ENCODE data around the gene PRODH. TPM values are rescaled to one million over a fixed set of nuclear protein-coding genes. Genes with fewer than 3 reads are reported as not detected.
A peak's percentile ranks its signal among the peaks of the same experiment; 100 is the strongest.
"Not testable (repeated sequence)": the region's sequence is repeated elsewhere in the genome, so short reads cannot be mapped to it uniquely, and the experiment has no call there.

The PRODH gene
- total and polyA plus RNA-seq, 7 donors: 1.6 to 52.6 (median 11.3) TPM

DNA sequence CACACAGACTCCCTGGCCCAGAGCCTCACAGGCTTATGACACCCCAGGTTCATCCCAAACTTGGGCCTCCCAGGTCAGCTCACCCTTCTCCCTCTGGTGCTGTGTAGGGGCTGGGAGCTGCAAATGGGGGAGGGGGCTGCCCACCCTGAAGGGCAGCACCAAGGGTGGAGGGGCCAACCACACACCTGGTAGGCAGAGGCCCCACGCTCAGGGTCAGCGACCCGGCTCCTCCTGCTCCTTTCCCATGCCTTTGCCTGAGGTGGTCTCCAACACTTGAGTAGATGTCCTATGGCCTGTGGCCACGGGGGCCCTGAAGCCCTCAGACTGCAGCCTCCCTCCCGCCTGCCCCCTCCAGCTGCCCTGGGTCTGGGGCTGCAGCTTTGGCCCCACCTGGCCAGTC is 26.5 kb downstream of the PRODH start:
- Histone ChIP-seq H3K4me1 (no peaks in the 10 kb centered on the region), H3K4me3 (no peak overlapping the region), H3K36me3 (ENCODE audit: insufficient read depth in 1 of 2, low read depth in 1 of 2) (no peaks in the 10 kb centered on the region), H3K9me3 (no peaks in the 10 kb centered on the region), H3K27ac (no peak overlapping the region), H3K27me3 (ENCODE audit: insufficient read depth in 3 of 3, low read length in 2 of 3) (no peaks in the 10 kb centered on the region)
- ATAC-seq (no peak), DNase-seq (no peak)
- intact Hi-C loops (cut with DNase I): no loop called here
- WGBS, 3 donors: 88% methylated on average over 3 of the region's 5 CpGs; no CpG with 5 or more reads in 2 of the 3 donors
- TF ChIP-seq CTCF (IDR thresholded peaks at IDR 0.05): no peak

DNA sequence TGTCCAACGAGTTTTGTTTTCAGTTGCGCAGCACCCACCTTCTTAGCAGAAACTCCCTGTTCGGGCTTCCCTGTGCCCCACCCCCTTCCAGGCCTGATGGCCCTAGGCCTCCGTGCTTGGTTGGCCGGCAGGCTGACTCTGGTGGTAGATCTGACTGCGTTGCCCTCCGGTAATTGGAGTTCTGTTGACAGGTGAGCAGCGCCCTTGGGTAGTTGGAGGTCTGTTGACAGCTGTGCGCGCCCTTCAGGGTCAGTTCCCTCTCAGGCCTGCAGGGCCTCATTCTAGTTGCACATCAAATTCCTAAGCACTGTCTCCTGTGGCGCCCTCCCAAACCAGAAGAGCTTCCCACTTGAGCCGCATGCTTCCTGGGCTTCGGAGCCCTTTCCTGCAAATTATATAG is 29.2 kb downstream of the PRODH start:
- ATAC-seq (peak; percentile 60 to 75 (median 68)), DNase-seq (peak in 1 of 2 donors; percentile 11)
- intact Hi-C loops (cut with DNase I): no loop called here
- no peak for TF ChIP-seq CTCF (IDR thresholded peaks at IDR 0.05)
- no peaks in the 10 kb centered on the region for H3K4me1 ChIP-seq
- H3K9me3 ChIP-seq: no peaks in the 10 kb centered on the region
- H3K27me3 ChIP-seq (ENCODE audit: insufficient read depth in 3 of 3, low read length in 2 of 3): no peaks in the 10 kb centered on the region
- H3K4me3 ChIP-seq: no peak overlapping the region
- H3K27ac ChIP-seq: no peak overlapping the region
- 14 to 32% methylated on average over 5 to 7 of the region's 13 CpGs; no CpG with 5 or more reads in 1 of the 3 donors for WGBS, 3 donors
- no peaks in the 10 kb centered on the region for H3K36me3 ChIP-seq (ENCODE audit: insufficient read depth in 1 of 2, low read depth in 1 of 2)

- intact Hi-C loops (cut with DNase I); DNase-seq; H3K27me3 ChIP-seq (ENCODE audit: insufficient read depth in 3 of 3, low read length in 2 of 3); H3K27ac ChIP-seq; H3K4me3 ChIP-seq; H3K9me3 ChIP-seq; H3K4me1 ChIP-seq; H3K36me3 ChIP-seq (ENCODE audit: insufficient read depth in 1 of 2, low read depth in 1 of 2): not testable (repeated sequence)
- no CpG with 5 or more reads among the region's 36 CpGs for WGBS, 3 donors
- ATAC-seq: peak in 2 of 4 donors; percentile 36 to 40
Measured at GRCh38 chr22:18906410-18906745, 29.7 kb downstream of the PRODH start.

DNA sequence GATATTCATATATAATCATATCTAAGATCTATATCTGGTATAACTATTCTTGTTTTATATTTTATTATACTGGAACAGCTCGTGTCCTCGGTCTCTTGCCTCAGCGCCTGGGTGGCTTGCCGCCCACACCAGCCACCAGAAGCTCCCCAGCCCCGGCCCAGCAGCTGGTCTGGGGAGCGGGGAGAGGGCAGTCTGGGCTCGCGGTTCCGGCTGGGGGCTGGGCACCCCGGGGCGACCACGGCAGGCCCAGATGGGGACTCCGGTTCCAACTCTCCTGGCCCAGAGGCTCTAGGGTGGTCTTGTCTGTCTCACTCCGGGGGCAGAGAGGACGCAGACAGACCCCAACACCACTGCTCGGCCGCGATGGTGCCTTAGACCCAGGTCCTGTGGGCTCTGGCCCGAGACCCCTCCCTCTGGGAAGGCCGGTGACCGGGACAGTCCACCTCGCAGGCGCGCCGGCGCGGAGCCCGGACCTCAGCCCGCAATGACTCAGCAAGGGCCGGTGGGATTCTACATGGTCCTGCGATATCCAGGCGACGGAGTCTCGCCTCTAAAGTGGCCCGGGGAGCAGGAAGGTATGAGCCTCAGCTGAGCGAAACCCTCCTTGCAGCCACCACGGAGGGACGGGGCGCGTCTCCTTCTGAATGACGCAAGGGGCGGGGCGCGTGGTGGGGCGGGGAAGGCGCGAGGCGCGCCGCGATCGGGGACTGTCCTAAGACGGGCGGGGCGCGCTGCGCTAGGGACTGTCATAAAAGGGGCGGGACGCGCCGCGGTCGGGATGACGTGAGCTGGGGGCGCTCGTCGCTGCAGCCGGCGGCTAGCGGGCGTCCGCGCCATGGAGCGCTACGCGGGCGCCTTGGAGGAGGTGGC is 30.3 kb downstream of the PRODH start, which contains the start of gene DGCR6:
TSS of gene DGCR6 (plus strand) at position 781 of the 870 bp plus-strand sequence. CDS start at position 836, 55 bp downstream.
- H3K27me3 ChIP-seq (ENCODE audit: insufficient read depth in 3 of 3, low read length in 2 of 3): no peaks in the 10 kb centered on the region
- DNase-seq (peak; percentile 7 to 22), ATAC-seq (peak; percentile 91 to 95 (median 92))
- no peak for TF ChIP-seq CTCF (IDR thresholded peaks at IDR 0.05)
- intact Hi-C loops (cut with DNase I): no loop called here
- H3K9me3 ChIP-seq: no peaks in the 10 kb centered on the region
- WGBS, 3 donors: 6% methylated on average over 7 of the region's 77 CpGs; no CpG with 5 or more reads in 2 of the 3 donors
- H3K4me1 ChIP-seq: no peaks in the 10 kb centered on the region
- H3K36me3 ChIP-seq (ENCODE audit: insufficient read depth in 1 of 2, low read depth in 1 of 2): no peaks in the 10 kb centered on the region
- H3K27ac ChIP-seq: no peak within 1 kb of the TSS
- H3K4me3 ChIP-seq: no peak within 1 kb of the TSS

DNA sequence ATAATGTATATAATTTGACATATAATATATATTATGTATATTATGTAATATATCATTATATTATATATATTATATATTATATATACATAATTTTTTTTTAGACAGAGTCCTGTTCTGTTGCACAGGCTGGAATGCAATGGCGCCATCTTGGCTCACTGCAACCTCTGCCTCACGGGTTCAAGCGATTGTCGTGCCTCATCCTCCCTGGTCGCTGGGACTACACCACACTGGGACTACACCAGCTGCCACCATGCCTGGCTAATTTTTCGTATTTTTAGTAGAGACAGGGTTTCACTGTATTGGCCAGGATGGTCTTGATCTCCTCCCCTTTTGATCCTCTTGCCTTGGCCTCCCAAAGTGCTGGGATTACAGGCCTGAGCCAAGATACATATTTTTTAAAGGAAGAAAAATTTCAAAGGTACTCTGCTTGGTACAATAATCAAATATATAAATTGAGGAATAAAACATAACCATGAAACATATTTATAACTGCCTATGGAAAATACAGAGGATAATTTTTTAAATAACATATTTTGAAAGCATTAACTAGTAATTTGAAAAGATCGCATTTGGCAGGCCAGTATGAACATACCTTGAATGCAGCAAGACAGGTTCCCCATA is 39.9 kb downstream of the PRODH start:
- DNase-seq: peak; percentile 10 to 47
- H3K27ac ChIP-seq; H3K4me3 ChIP-seq; H3K9me3 ChIP-seq; H3K4me1 ChIP-seq; intact Hi-C loops (cut with DNase I); ATAC-seq; H3K36me3 ChIP-seq (ENCODE audit: insufficient read depth in 1 of 2, low read depth in 1 of 2); H3K27me3 ChIP-seq (ENCODE audit: insufficient read depth in 3 of 3, low read length in 2 of 3): not testable (repeated sequence)
- whole genome bisulfite sequencing, 3 donors: 57 to 79% (median 67%) methylated on average over 5 to 6 of the region's 7 CpGs

DNA sequence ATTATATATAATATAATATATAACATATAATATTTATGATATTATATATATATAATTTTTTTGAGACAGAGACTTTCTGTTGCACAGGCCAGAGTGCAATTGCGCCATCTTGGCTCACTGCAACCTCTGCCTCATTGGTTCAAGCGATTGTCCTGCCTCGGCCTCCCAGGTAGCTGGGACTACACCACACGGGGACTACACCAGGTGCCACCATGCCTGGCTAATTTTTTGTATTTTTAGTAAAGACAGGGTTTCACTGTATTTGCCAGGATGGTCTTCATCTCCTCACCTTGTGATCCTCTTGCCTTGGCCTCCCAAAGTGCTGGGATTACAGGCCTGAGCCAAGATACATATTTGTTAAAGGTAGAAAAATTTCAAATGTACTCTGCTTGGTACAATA is 42.3 kb downstream of the PRODH start:
- H3K4me1 ChIP-seq; H3K27ac ChIP-seq; intact Hi-C loops (cut with DNase I); H3K9me3 ChIP-seq; H3K36me3 ChIP-seq (ENCODE audit: insufficient read depth in 1 of 2, low read depth in 1 of 2); DNase-seq; H3K4me3 ChIP-seq; H3K27me3 ChIP-seq (ENCODE audit: insufficient read depth in 3 of 3, low read length in 2 of 3); ATAC-seq: not testable (repeated sequence)
- WGBS, 3 donors: no CpG with 5 or more reads among the region's 4 CpGs

DNA sequence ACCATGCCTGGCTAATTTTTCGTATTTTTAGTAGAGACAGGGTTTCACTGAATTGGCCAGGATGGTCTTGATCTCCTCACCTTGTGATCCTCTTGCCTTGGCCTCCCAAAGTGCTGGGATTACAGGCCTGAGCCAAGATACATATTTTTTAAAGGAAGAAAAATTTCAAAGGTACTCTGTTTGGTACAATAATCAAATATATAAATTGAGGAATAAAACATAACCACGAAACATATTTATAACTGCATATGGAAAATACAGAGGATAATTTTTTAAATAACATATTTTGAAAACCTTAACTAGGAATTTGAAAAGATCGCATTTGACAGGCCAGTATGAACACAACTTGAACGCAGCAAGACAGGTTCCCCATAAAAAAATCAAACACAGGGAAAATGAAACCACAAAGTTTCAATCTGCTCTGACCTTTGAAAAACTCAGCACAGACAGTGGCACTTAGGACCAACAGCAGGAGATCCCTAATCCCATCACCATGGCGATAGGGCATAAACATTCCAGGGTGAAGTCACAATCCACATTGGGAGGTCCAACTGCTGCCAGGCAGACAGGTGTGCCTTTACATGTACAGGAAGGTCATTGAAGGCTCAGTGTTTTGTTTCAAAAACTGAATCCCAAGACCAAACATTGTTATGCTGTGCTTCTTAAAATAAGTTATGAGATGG is 45.4 kb downstream of the PRODH start:
- H3K36me3 ChIP-seq (ENCODE audit: insufficient read depth in 1 of 2, low read depth in 1 of 2); intact Hi-C loops (cut with DNase I); H3K27ac ChIP-seq; ATAC-seq; H3K9me3 ChIP-seq; H3K4me3 ChIP-seq; H3K4me1 ChIP-seq; H3K27me3 ChIP-seq (ENCODE audit: insufficient read depth in 3 of 3, low read length in 2 of 3); DNase-seq: not testable (repeated sequence)
- WGBS, 3 donors: no CpG with 5 or more reads among the region's 5 CpGs
